NOMO-1 treated with dmso at 0.1 percent for 144 hours (cell line): ENCODE results near the gene RAB11FIP3.
"Not testable (repeated sequence)": the region's sequence is repeated elsewhere in the genome, so short reads cannot be mapped to it uniquely, and the experiment has no call there.

Source experiments
- DNase-seq: peaks from one replicate; lab custom pipeline; 2025; ENCODE audit not compliant: unreplicated experiment; lab: John Stamatoyannopoulos, UW

RAB11FIP3 gene

GRCh38 chr16:460787-461186, 35.3 kb downstream of the RAB11FIP3 start:
- no peak for DNase-seq

DNA sequence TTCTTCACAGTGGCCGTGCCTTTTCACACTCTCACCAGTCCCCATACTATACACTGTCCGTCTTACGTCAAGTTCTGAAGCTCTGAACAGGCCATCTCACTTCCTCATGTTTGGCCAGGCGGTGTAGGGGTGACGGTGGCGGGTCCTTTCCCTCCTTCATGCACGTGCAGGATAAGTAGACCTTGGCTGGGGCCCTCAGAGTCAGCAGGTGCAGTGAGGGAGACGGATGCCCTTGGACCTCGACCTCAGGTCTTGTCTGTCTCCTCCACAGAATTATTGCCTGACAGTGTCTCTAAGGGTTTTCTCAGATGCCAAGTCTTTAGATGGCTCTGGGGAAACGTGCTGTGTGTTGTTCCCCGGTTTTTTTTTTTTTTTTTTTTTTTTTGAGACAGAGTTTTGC, 37.6 kb downstream of the RAB11FIP3 start:
- no peak for DNase-seq

GRCh38 chr16:466651-467050, 41.2 kb downstream of the RAB11FIP3 start:
- DNase-seq, result no peak

DNA sequence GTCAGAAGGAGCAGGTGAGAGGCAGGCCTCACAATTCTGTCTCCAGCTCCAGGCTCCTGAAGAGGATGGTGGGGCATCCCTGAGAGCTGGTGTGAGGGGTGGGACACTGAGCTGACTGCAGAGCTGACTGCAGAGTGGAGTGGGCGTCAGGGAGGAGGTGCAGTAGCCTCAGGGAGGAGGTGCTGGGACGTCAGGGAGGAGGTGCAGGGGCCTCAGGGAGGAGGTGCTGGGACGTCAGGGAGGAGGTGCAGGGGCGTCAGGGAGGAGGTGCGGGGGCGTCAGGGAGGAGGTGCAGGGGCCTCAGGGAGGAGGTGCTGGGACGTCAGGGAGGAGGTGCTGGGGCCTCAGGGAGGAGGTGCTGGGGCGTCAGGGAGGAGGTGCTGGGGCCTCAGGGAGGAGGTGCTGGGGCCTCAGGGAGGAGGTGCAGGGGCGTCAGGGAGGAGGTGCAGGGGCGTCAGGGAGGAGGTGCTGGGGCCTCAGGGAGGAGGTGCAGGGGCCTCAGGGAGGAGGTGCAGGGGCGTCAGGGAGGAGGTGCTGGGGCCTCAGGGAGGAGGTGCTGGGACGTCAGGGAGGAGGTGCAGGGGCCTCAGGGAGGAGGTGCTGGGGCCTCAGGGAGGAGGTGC, 41.9 kb downstream of the RAB11FIP3 start:
- not testable (repeated sequence) for DNase-seq

GRCh38 chr16:468068-468821, 42.8 kb downstream of the RAB11FIP3 start:
- DNase-seq, result no peak

DNA sequence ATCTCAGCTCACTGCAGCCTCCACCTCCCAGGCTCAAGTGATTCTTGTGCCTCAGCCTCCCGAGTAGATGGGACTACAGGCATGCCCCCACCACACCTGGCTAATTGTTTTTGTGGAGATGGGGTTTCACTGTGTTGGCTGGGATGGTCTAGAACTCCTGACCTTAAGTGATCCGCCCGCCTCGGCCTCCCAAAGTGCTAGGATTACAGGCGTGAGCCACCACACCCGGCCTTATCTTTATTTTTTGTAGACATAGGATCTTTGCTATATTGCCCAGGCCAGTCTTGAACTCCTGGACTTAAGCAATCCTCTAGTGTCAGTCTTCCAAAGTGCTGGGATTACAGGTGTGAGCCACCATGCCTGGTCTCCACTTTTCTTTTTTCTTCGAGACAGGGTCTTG, 44.0 kb downstream of the RAB11FIP3 start:
- DNase-seq, result not testable (repeated sequence)

GRCh38 chr16:470418-470817, 45.0 kb downstream of the RAB11FIP3 start:
- DNase-seq, result no peak

DNA sequence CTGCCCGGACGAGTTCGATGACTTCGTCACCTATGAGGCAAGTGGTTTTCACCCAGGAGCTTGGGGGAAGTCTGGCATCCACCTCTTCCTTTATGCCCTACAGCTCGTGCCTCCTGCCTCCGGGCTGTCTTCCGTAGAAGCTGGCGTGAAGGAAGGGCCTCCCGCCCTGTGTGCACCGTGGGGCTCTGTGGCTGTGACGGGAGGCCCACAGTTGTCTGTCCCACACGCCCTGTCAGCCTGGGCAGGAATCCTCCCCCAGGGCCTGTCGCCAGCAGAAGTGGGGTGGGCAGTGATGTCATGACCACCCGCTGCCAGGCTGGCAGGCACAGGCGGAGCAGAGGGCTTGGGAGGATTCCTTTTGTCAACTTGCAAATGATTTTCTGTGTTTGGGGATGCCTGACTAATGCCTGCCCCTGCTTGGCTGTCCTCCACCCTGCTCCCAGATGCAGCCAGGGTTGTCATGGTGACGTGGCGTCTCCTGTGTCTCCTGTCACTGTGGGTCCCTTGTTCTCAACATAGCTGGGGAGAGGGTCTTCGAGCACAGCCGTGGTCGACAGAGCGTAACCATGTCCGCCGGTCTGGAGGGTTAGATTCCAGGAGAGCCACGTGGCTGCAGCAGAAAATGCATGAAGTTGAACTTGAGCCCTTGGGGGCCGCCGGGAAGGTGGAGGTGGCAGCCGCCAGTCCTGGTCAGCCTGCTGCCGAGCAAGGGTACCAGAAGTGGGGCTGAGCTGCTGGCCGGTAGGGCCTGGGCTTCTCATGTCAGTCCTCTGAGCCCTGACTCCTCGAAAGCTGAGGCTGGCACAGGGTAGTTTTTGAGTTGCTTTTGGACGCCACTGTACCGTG, 46.1 kb downstream of the RAB11FIP3 start:
- DNase-seq, result no peak

DNA sequence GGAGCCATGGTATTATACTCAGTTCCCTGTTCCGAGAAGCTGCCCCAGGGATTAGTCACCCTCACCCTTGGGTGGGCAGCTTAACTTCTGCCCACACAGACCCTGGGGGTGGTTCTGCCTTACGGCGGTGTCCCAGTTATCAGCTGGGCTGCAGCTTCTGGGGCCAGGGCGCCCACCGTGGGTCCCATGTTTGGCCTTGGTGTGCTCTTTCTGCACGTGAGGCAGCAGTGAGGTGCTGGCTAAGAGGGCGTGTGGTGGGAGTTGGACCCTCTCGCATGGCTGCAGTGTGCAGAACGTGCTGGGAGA, 46.7 kb downstream of the RAB11FIP3 start:
- DNase-seq, result no peak

GRCh38 chr16:473046-474043, 47.9 kb downstream of the RAB11FIP3 start:
- DNase-seq, result no peak

GRCh38 chr16:474420-475122, 49.1 kb downstream of the RAB11FIP3 start:
- no peak for DNase-seq

- no peak for DNase-seq
These were observed 50.6 kb downstream of the RAB11FIP3 start for GRCh38 chr16:476039-476438.

DNA sequence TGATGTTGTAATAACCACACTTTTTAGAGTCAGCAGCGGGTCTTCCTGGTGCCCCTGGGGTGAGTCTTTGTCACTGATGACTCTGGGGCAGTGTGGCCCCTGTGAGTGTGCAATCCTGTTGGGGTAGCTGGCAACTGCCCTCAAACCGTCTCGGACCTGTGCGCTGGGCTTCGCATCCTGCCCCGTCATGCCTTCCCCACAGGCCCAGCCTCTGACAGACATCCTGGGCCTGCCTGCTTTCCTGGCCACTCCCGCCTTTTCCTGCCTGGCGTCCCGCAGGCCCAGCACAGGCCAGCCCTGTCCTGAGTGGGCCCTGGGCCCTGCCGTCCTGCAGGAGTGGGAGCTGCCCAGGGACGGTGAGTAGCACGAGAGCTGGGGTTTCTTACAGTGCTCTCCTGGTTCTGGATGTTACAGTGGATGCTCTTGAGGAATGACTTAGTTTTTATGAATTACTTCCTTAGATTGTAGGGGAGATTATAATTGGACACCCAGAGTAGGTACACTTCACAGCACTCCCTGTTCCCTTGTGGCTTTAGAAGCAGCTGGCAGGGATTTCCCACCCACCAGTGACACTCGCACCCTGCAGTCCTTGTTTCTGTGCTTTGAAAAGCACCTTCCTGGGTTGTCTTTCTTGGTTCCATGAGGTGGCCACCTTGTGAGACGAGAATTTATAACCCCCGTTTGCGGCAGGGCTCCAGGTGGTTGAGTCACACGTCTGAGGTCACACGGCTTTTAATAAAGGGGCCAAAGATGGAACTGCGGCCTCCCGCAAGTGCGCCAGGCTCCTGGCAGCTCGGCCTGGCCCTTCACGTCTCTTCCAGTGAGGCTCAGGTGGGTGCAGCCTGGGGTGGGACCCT, 52.1 kb downstream of the RAB11FIP3 start:
- DNase-seq, result no peak

GRCh38 chr16:478287-478686, 52.8 kb downstream of the RAB11FIP3 start:
- DNase-seq, result not testable (repeated sequence)

DNA sequence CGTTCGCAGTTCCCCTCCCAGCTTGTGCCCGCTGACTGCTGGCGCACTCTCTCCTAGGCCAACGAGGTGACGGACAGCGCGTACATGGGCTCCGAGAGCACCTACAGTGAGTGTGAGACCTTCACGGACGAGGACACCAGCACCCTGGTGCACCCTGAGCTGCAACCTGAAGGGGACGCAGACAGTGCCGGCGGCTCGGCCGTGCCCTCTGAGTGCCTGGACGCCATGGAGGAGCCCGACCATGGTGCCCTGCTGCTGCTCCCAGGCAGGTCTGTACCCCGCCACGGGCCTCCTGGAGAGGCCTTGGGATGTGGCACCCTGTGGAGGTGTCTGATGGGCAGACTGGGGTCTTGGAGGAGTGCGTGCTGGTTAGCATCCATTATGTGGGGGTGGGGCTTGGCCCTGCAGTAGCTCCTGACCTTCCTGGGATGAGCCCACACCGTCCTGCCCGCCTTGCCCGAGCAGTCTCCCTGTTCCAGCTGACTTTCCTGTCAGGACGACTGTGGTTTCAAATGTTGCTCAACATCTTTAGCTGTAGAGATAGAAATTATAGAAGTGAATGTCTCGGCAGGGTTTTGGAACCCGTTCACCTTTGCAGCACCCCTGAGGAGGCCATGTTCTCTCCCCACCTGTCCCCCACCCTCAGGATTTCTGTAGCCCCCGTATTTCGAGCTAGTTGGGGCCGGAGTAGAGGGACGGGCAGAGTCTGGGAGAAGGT, 57.2 kb downstream of the RAB11FIP3 start:
- DNase-seq, result no peak

GRCh38 chr16:483341-484075, 58.1 kb downstream of the RAB11FIP3 start:
- DNase-seq, result no peak

DNA sequence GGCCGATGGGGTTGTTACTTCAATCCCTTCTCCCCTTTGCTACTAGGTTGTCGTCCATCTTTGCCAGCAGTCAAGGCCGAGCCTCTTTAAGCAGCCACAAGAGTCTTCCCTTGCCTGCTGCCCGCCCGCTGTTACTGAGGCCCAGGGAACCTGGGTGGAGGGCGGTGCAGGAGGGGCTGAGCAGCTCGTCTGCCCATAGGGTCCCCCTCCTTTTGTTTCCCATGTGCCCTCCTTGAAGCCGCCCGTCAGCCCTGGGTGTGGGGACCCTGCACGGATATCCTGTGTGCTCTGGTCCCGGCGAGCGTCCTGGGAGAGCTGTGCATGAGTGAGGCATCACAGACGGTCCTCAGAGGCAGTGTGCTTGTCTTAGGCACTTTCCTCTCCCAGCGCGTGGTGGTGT, 64.2 kb downstream of the RAB11FIP3 start:
- DNase-seq, result no peak

GRCh38 chr16:490768-491167, 65.3 kb downstream of the RAB11FIP3 start:
- DNase-seq, result no peak
